ENCODE data around the gene EXOC3L1. TPM values are rescaled to one million over a fixed set of nuclear protein-coding genes. Genes with fewer than 3 reads are reported as not detected.

The EXOC3L1 gene
- total and polyA plus RNA-seq, 2 of the 13 experiments (the other 11 are each of a cell fraction or from before 2014, with no cell fraction given), result 0.12 TPM; not detected in 1

- TF ChIP-seq POGK (CRISPR knock-in tag; conservative IDR thresholded peaks at IDR 0.05) (peak; percentile 82), NFRKB (IDR thresholded peaks at IDR 0.05) (no peak), ZNF598 (CRISPR knock-in tag; IDR thresholded peaks at IDR 0.05; ENCODE audit: borderline replicate concordance) (peak; percentile 54; the same call in 1 of the 2 replicates), ISX (CRISPR knock-in tag; conservative IDR thresholded peaks at IDR 0.05) (no peak), SP1 (IDR thresholded peaks at IDR 0.05) (peak; percentile 69; the same call in 1 of the 2 replicates), SP1 (CRISPR knock-in tag; IDR thresholded peaks at IDR 0.05) (peak; percentile 95), ZFP41 (CRISPR knock-in tag; IDR thresholded peaks at IDR 0.05; ENCODE audit: borderline replicate concordance) (peak; percentile 25; the same call in 1 of the 2 replicates), ZNF547 (CRISPR knock-in tag; IDR thresholded peaks at IDR 0.05) (peak; percentile 70; the same call in 1 of the 2 replicates), TIGD3 (CRISPR knock-in tag; IDR thresholded peaks at IDR 0.05; ENCODE audit: borderline replicate concordance) (0 out of 2 replicates have a peak, but pooled peaks have one; percentile 21), ZNF792 (CRISPR knock-in tag; IDR thresholded peaks at IDR 0.05) (peak; percentile 71; the same call in 1 of the 2 replicates), SETDB1 (CRISPR knock-in tag; IDR thresholded peaks at IDR 0.05; ENCODE audit: borderline replicate concordance) (no peak), BCLAF1 (IDR thresholded peaks at IDR 0.05) (no peak), PRDM10 (CRISPR knock-in tag; IDR thresholded peaks at IDR 0.05; ENCODE audit: low read depth) (peak; percentile 69; the same call in 1 of the 2 replicates), NR0B2 (CRISPR knock-in tag; IDR thresholded peaks at IDR 0.05) (0 out of 2 replicates have a peak, but pooled peaks have one; percentile 21), ZBTB37 (CRISPR knock-in tag; IDR thresholded peaks at IDR 0.05) (no peak), RELA (CRISPR knock-in tag; IDR thresholded peaks at IDR 0.05) (no peak), ZNF430 (CRISPR knock-in tag; IDR thresholded peaks at IDR 0.05) (no peak; the same call in 1 of the 2 replicates)
These were observed 6.1 kb downstream of the EXOC3L1 start, which contains the start of gene MATCAP1 (continued) for GRCh38 chr16:67183627-67184452.

Measured in HepG2 (cell line).